Endodermal cell (in vitro differentiated cells): ENCODE measurements around the gene SYT5. TPM values are rescaled to one million over a fixed set of nuclear protein-coding genes. Genes with fewer than 3 reads are reported as not detected.
A peak's percentile ranks its signal among the peaks of the same experiment; 100 is the strongest.

Experiments
- DNase-seq: peaks from one replicate; pipeline ENCODE4 v3.0.0-alpha.2; 2017
- H3K27ac ChIP-seq: 2 replicates; pipeline ENCODE4 v1.5.1; 2013; ENCODE audit warnings: mild to moderate bottlenecking, low read depth, low read length, moderate library complexity
- H3K27me3 ChIP-seq: 2 replicates; pipeline ENCODE4 v1.6.1; 2013; ENCODE audit warnings: mild to moderate bottlenecking, low read length, moderate library complexity; ENCODE audit not compliant: insufficient read depth, control insufficient read depth, poor library complexity, severe bottlenecking
- H3K36me3 ChIP-seq: 2 replicates; pipeline ENCODE4 v1.7.0; 2013; ENCODE audit warnings: mild to moderate bottlenecking, low read length, moderate library complexity; ENCODE audit not compliant: control insufficient read depth, insufficient read depth
- H3K4me1 ChIP-seq: one replicate; pipeline ENCODE4 v1.7.0; 2013; ENCODE audit warnings: low read length; ENCODE audit not compliant: control insufficient read depth, insufficient read depth
- H3K4me3 ChIP-seq: 2 replicates; pipeline ENCODE4 v1.5.1; 2013; ENCODE audit warnings: mild to moderate bottlenecking, low read length, moderate library complexity
- H3K9ac ChIP-seq: 2 replicates; pipeline ENCODE4 v1.6.1; 2013; ENCODE audit warnings: mild to moderate bottlenecking, low read length, moderate library complexity; ENCODE audit not compliant: poor library complexity, severe bottlenecking; ENCODE audit errors: extremely low read depth
- H3K9me3 ChIP-seq: 2 replicates; pipeline ENCODE4 v1.6.1; 2013; ENCODE audit warnings: mild to moderate bottlenecking, low read length, moderate library complexity; ENCODE audit not compliant: control insufficient read depth
- H3K27ac Mint-ChIP-seq: 2 replicates; pipeline ENCODE4 v1.8.0; 2020; ENCODE audit warnings: mixed read lengths
- H3K27me3 Mint-ChIP-seq: 2 replicates; pipeline ENCODE4 v1.8.0; 2021; ENCODE audit warnings: mild to moderate bottlenecking, mixed read lengths; ENCODE audit not compliant: insufficient read depth
- H3K36me3 Mint-ChIP-seq: 2 replicates; pipeline ENCODE4 v1.8.0; 2020; ENCODE audit warnings: low read depth, mixed read lengths
- H3K4me1 Mint-ChIP-seq: 2 replicates; pipeline ENCODE4 v1.8.0; 2020; ENCODE audit warnings: mixed read lengths
- H3K4me3 Mint-ChIP-seq: 2 replicates; pipeline ENCODE4 v1.8.0; 2020; ENCODE audit warnings: mild to moderate bottlenecking, moderate library complexity, mixed read lengths
- H3K9me3 Mint-ChIP-seq: 2 replicates; pipeline ENCODE4 v1.8.0; 2020; ENCODE audit warnings: mild to moderate bottlenecking, mixed read lengths
- CTCF ChIP-seq: fragments of 200-600 bp; sonication (generic); conservative IDR thresholded peaks from 2 replicates; pipeline ENCODE4 v1.5.0; 2021; ENCODE audit warnings: antibody characterized with exemption, mild to moderate bottlenecking
- WGBS, 2 experiments: methylation state at CpG; one replicate each; pipeline versions ENCODE4 v1.1.5 to v1.1.7; 2013; ENCODE audit warnings: missing lambda C conversion rate in 2 of 2, mixed read lengths in 1 of 2; ENCODE audit not compliant: insufficient coverage in 1 of 2, insufficient read length in 1 of 2; 5-methylcytosine and 5-hydroxymethylcytosine counted together
- total RNA-seq, 2 donors: library from RNA; stranded (reverse); fragmentation: NEBNext Ultra II Directional in 1 of 2; extraction: Animal tissue kit (Norgen Biotek cat#: 25700) in 1 of 2; gene quantifications; 2 replicates in 1 of 2; 3 replicates in 1 of 2; pipeline ENCODE4 v1.2.1, GENCODE V29; 2021

The SYT5 gene
- total RNA-seq, 2 donors from 2014 or later, result not detected

- DNase-seq, result no peak
- H3K27me3 ChIP-seq, result peaks cover 53% of the 10 kb centered on the region
- no peaks in the 10 kb centered on the region for H3K9me3 ChIP-seq
- Mint-ChIP-seq H3K36me3 (no peaks in the 10 kb centered on the region), H3K4me1 (peaks cover 6% of the 10 kb centered on the region), H3K4me3 (no peak overlapping the region), H3K27ac (no peak overlapping the region), H3K9me3 (no peaks in the 10 kb centered on the region), H3K27me3 (peaks cover 77% of the 10 kb centered on the region)
- no peaks in the 10 kb centered on the region for H3K4me1 ChIP-seq
- H3K9ac ChIP-seq, result no peak overlapping the region
- H3K36me3 ChIP-seq, result no peaks in the 10 kb centered on the region
- no peak for TF ChIP-seq CTCF
- no peak overlapping the region for H3K27ac ChIP-seq
- no peak overlapping the region for H3K4me3 ChIP-seq
- WGBS, 2 experiments, result 74 to 89% methylated on average over 4 of the region's 4 CpGs
Measured at GRCh38 chr19:55169136-55169535, 11.0 kb downstream of the SYT5 start.

GRCh38 chr19:55166530-55167268, 13.4 kb downstream of the SYT5 start, which contains the start of gene DNAAF3:
DNAAF3 (minus strand) TSS chr19:55166613; CDS start chr19:55166413, 200 bp downstream.
- Mint-ChIP-seq H3K36me3 (no peaks in the 10 kb centered on the region), H3K4me1 (peaks cover 6% of the 10 kb centered on the region), H3K9me3 (no peaks in the 10 kb centered on the region), H3K27ac (peak within 1 kb of the TSS; percentile 97), H3K4me3 (peak within 1 kb of the TSS; percentile 67), H3K27me3 (peaks cover 73% of the 10 kb centered on the region)
- Histone ChIP-seq H3K9ac (peak within 1 kb of the TSS; percentile 46), H3K27ac (peak within 1 kb of the TSS; percentile 72), H3K4me3 (peak within 1 kb of the TSS; percentile 87), H3K27me3 (peaks cover 30% of the 10 kb centered on the region), H3K9me3 (no peaks in the 10 kb centered on the region), H3K36me3 (no peaks in the 10 kb centered on the region), H3K4me1 (no peaks in the 10 kb centered on the region)
- peak; percentile 99 for DNase-seq
- TF ChIP-seq CTCF, result no peak
- WGBS, 2 experiments, result 4 to 7% methylated on average over 24 to 33 of the region's 33 CpGs

- H3K27me3 ChIP-seq, result peaks cover 24% of the 10 kb centered on the region
- no peaks in the 10 kb centered on the region for H3K36me3 ChIP-seq
- Mint-ChIP-seq H3K27me3 (peaks cover 73% of the 10 kb centered on the region), H3K27ac (peak overlapping the region; percentile 97), H3K36me3 (no peaks in the 10 kb centered on the region), H3K9me3 (no peaks in the 10 kb centered on the region), H3K4me3 (peak overlapping the region; percentile 67), H3K4me1 (peaks cover 6% of the 10 kb centered on the region)
- peak overlapping the region; percentile 87 for H3K4me3 ChIP-seq
- no peak overlapping the region for H3K27ac ChIP-seq
- TF ChIP-seq CTCF, result peak; percentile 90
- H3K9me3 ChIP-seq, result no peaks in the 10 kb centered on the region
- H3K4me1 ChIP-seq, result no peaks in the 10 kb centered on the region
- H3K9ac ChIP-seq, result peak overlapping the region; percentile 46
- 2 to 6% methylated on average over 16 to 34 of the region's 34 CpGs for WGBS, 2 experiments
- DNase-seq, result peak; percentile 95
Measured at GRCh38 chr19:55165952-55166529, 14.0 kb downstream of the SYT5 start.
